Fibroblast of skin of scalp (primary cell): ENCODE measurements around the gene SLC41A3.
"Not testable (repeated sequence)": the region's sequence is repeated elsewhere in the genome, so short reads cannot be mapped to it uniquely, and the experiment has no call there.

Experiments used
- DNase-seq: peaks from one replicate; pipeline ENCODE4 v3.0.0-alpha.2; 2013

SLC41A3 gene

DNA sequence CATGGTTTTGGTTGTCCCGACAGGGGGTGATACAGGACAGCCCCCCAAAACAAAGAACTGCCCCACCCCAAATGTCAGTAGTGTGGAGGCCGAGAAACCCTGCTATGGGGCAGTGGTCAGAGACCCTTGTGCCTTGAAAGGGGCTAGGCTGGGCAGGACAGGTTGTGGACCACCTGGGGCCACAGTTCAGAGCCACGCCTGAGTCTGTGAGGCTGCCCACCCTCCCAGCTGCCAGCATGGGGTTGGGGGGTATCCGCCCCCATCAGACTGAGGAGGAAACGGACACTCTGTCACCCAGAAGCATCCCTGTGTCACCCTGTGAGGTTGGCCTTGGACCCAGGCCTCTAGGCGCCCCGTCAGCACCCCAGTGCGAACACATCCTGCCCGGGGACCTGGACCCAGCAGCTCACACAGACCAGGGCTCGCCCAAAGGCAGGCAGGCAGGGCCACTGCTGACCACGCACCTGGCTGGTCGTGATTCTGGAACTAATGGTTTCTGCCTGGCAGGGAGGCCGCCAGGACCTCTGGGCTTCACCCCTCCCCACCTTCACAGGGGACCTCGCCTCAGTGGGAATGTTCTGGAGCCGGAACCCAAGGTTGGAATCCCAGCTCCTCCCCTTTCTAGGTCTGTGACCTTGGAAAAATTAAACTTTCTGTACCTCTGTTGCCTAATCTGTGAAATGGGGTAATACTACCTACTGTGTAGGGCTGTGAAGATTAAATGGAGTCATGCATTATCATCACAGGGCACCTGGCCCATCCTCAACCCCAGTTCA, 1.4 kb downstream of the SLC41A3 start:
- no peak for DNase-seq

DNA sequence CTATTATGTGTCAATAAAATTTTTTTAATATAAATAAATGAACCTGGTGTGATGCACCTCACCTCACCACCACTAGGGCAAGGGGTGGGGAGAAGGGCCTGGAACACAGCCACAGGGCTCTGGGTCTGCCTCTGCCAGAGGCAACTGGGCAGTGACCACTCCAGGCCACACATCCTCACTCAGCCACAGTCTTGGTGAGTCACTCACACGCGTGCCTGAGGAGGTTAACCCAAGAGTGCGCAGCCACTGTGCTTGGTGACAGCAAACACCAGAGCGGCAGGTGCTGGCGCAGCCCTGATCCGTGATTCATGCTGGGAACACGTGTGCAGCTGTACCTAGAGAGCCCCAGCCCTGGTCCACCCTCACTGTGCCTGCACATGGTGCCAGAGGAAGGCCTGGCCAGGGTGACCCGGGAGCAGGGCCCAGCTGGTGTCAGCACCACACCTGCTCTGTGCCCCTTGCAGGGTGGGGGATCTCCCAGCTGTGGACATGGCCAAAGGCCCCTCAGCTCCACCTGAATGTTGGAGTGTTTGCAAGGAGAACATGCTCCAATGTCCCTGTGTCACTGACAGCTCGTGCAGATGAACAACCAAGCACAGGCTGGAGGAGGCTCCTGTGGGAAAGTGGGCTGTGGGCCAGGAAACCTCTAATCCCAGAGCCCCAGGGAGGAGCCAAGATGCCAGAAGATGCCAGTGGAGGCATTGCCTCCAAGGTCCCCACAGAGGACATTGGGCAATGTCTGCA, 2.1 kb downstream of the SLC41A3 start:
- DNase-seq: peak; percentile 19

DNA sequence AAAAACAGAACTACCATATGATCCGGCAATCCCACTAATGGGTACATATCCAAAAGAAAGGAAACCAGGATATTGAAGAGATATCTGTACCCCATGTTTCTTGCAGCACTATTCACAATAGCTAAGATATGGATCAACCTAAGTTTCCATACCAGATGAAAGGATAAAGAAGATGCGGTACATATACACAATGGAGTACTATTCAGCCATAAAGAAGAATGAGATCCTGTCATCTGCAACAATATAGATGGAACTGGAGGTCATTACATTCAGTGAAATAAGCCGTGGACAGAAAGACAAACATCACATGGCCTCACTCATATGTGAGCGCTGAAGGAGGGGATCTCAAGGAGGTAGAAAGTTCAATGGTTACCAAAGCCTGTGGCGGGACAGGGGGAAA, 3.0 kb downstream of the SLC41A3 start:
- no peak for DNase-seq

DNA sequence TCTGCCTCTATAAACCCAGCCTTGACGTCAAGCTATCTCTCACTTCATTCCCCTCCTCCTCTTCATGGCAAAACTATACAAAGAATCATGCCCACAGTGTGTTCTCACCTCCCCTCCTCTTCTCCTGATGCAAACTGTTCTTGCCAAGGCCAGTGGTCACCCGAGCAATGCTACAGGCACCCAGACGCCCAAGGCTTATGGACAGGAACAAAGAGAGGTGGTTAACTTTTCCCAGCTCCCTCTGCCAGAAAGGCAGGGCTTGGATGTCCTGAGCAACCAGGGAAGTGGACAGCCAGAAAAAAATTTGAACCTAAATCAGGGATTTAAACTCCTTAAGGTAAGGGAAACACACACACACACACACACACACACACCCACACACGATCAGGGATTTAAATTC, 5.1 kb downstream of the SLC41A3 start:
- DNase-seq: no peak

DNA sequence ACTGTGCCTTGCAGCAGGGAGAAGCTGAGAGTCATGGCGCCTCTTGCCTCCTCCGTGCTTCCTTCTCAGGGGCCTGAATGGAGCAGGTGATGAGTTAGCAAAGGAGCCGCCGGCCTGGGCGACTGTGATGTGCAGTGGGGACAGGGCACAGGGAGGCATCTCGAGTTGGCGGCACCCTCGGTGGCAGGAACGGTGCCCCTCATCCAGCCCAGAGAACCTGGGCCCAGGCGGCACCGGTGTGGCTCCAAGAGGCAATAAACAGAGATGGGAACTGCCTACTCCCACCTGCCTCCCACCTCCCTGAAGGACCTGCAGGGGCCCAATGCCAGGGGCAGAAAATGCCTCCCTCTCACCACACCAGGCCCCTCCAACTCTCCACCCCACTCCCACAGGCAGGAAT, 6.2 kb downstream of the SLC41A3 start:
- no peak for DNase-seq

DNA sequence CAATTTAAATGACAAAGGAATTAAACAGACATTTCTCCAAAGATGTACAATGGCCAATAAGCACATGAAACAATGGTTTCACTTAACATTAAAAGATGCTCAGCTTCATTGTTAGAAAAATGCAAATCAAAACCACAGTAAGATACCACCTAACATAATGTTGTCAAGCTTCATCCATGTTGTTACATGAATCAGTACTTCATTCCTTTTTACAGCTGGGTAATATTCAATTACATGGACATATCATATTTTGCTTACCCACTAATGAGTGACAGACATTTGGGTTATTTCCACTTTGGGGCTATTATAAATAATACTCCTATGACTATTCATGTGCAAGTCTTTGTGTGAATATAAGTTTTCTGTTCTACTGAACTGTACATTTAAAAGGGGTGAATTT, 7.8 kb downstream of the SLC41A3 start:
- DNase-seq: no peak

DNA sequence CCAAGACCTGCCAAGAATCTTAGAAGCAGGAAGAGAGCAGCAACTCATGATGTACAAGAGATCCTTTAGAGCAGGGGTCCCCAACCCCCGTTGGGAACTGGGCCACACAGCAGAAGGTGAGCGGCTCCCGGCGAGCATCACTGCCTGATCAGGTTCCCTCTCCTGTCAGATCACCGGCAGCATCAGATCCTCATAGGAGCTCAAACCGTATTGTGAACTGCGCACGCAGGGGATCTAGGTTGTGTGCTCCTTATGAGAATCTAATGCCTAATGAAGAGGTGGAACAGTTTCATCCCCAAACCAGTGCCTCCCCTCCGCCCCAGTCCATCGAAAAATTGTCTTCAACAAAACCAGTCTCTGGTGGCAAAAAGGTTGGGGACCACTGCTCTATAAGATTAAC, 13.8 kb downstream of the SLC41A3 start:
- DNase-seq: no peak

DNA sequence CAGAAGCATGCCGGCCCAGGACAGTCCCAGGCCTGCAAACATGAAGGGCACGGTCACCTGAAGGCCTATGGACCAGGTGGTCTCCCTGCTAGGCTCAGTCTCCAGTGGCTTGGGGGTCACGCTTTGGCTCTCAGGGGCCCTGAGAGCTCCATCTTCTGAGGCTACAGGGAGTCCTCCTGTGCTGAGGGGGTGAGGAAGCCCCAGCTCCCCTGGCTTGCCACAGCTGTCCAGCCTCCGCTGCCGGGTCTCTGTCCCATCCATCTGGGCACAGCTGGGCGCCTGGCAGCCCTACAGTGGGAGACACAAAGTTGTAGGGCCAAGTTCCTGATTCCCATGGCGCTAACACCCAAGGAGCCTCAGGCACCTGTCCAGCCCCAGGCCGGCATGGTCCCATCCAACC, 16.0 kb downstream of the SLC41A3 start:
- no peak for DNase-seq

DNA sequence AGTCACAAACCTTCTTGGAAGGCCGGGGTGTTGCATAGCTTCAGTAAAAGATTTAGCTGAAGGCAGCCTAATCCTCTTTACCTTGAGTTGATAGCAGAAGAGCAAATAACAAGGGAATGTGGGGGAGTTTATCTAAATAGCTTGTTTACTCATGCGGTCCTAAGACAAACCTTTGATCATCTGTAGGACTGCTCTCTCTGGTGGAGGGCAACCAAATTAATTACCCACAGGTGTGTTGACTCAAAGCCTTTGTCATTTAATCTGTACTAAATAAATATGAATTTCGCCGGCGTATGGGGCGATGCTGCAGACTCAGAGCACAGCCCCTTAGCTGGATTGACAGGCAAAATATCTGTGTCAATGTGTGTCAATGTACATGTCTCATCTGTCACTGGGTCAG, 17.2 kb downstream of the SLC41A3 start:
- not testable (repeated sequence) for DNase-seq

DNA sequence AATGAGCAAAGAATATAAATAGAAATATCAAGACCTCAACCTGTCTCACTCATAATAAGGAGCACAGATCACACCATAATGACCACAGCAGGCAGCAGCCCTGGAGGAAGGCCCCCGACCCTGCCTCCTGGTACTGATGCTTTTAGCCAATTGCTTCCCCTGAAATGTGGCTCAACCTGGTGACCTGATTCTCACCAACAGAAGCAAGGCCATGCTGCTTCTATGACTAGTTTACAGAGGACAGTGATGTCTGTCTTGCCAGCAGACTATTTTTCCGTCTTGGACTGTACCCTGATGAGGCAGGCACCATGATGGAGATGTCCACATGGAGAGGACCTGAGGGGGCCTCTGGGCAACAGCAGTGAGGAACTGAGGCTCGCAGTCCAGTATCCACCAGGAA, 18.0 kb downstream of the SLC41A3 start:
- DNase-seq: no peak

DNA sequence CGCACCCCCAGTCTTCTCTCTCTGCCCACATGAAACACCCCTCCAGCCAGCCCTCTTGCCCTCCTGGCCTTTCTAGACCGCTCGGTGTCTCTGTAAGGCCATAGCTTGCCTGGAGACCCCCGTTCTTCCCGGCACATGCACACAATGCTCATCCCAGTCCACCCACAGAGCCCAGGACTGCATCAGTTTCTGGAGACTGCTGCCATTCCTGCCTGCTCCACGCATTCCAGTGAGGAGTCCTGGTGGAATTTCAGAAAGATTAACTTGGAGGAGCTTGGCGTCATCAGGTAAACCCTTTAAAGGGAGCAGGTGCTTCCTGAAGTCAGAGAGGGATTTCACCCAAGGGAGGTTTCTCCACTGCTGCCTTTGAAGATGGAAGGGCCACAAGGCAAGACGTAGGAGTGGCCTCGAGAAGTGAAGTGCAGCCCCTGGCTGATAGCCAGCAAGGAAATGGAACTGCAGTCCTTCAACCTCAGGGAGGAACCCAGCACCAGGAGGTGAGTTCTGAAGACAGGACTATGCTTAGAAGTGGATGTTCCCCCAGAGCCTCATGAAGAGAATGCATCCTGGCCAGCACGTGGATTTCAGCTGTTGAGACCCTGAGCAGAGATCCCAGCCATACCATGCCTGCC, 19.2 kb downstream of the SLC41A3 start:
- no peak for DNase-seq

DNA sequence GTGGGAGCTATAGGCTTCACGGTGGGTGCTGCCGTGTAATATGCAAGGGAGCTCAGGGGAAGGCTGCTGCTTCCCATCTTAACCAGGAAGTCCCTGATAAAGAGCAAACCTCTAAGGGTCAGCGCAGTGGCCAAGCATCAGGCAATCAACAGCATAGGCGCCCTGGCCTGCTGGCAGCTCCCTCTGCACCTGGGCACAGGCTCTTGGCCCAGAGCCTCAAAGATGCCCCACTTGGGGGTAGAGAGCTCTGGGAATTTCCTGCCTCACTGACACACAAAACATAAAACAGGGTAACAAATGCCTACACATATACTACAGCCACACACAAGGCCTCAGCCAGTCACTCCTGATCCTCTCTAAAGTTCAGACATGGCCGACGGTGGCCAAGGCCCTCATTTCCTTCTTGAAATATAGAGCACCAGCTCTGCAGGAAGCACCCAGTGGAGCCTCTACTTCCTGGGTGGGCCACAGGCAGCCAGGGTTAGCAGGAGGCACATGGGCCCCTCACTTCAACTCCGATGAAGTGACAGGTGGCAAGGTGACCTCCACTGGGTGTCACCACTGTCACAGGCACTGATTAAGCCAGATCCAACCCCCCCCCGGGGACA, 20.5 kb downstream of the SLC41A3 start:
- DNase-seq: no peak

DNA sequence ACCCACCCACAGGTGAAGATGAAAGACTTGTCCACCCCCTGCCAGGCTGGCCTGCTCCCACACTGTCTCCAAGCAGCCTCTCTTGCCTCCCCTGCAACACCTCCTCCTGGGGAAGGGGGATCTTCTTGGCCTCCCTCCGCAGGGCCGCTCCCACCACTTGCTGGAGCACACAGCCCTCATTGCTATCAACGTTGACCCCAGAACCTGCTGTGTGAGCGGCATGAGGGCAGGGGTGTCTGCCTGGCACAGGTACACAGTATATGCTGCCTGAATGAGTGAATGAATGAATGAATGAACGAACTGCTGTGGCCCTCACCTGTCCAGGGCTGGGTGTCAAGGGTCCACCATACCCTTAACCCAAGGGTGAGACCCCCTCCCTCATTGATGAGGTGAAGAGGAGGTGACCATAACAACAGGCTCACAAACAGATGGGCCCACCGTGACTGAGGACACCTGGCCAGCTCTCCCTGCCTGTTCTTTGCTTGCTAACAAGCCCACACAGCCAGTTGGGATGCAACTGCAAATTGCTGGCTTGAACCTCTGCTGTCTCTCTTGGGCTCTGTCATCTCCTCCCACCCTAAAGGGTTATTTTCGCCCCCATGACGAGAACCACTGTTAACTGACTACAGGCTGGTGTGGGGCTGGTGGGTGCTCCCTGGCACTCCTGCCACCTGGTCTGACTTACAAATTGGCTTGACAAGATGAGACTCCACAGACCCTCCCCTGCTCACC, 22.5 kb downstream of the SLC41A3 start:
- DNase-seq: no peak

DNA sequence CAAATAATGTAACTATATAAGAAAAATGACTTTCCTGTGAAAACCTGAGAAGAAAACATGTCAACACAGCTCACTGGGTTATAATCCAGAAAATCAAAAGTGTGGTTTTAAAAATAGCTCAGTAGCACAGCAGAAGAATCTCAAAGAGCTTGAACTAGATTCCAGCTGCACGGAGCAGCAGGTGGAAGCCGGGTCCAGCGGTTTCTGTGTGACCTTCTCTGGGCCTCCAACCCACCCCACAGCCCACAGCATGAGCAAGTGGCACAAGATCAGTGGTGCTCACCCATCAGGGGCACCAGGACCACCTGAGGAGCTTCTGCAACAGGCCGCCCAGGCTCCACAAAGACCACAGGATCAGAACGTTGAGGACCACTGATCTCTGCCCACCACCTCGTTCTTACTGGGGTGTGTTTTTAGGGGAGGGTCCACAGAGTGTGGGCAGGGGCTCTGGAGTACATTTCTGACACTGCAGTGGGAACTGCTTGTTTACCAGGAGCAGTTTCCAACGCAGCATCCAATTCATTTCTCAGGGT, 23.2 kb downstream of the SLC41A3 start:
- DNase-seq: no peak

DNA sequence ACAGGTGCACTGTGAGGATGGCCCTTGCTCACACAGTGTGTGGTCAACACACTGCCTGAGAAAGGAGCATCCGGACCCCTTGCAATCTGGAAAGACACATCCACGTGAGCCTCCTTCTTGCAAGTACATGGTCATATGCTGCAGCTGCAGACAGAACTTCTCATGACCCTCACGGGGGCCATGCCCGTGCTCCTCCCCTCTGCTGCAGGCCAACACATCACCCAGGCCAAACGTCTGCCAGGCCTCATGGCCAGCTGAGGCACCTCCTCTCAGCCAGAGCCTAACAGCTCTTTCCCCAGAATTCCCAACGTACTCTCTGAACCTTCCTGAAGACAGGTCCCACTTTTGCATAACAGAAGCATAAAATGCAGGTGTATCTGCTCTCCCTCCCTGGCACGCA, 25.3 kb downstream of the SLC41A3 start:
- no peak for DNase-seq

DNA sequence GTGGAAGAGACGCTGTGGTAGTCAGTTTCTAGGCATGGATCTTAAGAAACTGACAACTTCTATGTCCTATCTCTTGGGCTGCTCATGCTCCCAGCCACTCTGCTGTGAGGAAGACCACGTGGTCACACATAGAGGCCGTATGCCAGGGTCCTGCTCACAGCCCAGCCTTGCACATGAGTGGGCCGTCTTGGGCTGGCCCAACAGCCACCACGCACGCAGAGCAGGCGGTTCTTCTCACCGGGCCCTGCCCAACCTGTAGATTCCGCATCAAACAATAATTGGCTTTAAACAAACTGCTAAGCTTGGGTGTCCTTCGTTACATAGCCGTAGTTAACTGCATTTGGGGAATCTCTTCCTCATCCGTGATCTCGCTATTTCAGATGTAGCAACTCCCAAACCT, 26.0 kb downstream of the SLC41A3 start:
- no peak for DNase-seq

DNA sequence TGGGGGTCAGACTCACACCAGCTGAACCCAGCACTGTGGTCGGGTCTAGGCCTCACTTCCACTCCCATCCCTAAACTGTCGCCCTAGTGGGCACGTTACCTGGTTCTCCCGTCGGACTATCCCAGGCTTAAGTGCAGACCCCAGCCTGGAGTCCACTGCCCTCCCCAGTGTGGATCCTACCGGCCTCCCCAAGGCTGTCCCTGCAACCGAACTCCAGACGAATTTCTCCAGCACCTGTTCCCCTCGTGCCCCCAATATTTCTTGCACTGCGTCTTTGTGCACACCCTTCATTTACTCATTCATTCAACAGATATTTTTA, 26.5 kb downstream of the SLC41A3 start:
- DNase-seq: no peak

DNA sequence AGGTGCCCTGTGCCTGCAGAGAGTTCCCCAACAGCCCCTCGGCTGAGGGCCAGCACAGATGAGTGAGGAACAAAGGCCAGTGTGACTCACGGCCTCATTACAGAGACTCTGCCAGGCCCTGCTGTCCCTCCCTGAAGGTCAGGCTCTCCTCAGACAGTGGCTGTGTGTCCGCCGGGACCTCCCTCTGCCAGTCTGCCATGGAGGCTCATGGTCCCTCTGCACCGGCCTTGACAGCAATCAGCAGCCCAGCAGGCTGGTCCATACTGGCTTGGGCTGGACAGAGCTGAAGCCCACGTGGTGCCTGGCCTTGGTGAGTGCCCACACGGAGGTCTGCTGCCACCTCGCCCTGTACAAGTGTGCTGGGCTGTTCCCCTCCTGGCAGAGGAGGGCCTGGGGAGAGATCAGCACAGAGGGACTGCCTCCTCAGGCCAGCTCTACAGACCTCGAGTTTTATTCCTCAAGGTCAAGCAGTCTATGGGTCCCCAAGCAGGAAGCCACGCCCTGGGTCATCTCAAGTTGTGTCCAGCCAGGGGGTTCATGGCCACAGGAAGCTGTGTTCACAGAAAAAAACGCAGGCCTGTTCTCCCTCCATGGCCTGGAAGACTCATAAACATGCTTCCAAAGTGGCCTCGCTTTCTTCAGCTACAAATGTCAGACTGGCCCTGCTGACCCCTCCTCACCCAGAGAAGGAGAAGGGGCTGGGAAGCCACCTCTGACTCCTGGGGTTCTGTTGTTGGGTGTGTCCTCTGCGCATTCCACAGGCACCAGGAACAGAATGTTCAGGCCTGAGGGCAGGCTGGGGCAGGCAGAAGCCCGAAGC, 27.0 kb downstream of the SLC41A3 start:
- DNase-seq: no peak

DNA sequence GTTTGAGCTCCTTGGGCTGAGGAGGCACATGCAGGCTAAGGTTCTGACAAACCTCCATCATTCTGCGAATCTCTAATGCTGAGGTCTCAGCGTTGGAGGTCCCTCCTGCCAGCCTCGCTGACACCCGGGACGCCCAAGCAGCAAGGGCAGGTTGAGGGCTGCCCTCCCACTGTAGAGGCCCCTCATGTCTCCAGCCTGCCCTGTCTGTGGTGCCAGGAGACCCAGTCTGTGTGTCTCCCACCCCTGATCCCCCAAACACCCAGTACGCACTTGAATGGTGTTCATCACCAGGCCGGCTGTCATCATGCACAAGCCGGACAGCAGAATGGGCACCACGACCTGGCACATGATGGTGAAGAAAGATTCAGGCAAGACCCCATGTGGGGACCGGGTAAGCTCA, 27.8 kb downstream of the SLC41A3 start:
- DNase-seq: no peak

DNA sequence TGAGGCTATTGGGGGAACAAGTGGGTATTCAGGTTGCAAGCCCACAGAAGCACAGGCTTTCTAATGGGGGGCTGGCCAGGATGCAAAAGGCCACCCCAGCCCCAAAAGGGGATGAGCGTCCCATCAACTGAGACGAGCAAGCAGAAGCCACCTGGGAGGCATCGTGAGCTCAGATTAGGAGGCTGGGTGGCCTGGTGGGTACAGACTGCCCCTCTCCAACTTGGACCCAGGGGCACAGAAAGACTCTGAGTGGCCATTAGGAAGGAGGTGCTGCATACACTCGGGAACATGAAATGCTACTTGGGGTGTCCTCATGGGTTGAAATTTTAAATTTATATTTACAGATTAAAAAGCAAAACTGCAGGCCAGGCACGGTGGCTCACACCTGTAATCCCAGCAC, 29.1 kb downstream of the SLC41A3 start:
- DNase-seq: no peak

DNA sequence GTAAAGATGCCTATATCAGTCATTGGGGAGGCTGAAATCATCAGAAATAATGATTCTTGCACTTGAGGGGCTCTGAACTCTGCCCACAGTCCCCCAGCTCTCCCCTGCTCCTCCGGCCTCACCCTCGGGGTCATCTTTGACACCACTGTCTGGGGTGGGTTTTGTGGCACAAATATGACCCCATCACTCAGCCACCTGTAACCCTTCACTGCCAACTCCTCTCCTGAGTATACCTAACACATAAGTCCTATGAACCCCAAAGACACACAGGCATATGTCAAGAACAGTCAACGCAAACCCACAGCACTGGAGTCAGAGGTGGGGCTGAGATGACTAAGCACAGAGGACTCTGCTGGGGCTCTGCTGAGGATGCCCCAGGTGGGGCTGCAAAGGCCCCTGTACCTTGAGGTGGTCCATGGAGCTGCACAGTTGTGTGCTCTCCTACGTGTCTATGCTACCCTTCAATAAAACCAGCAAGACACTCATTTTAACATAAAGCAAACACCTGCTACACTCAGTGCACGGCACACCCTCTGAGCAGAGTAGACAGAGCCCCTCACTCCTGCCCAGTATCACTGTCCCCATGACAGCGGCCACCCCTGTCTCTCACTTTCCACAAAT, 29.9 kb downstream of the SLC41A3 start:
- no peak for DNase-seq
